ENCODE measurements around the gene TTC4. TPM values are rescaled to one million over a fixed set of nuclear protein-coding genes. Genes with fewer than 3 reads are reported as not detected.
"Not testable (repeated sequence)": the region's sequence is repeated elsewhere in the genome, so short reads cannot be mapped to it uniquely, and the experiment has no call there.

Gene TTC4
- total RNA-seq, 1 experiment from 2014 or later, result 40.8 TPM

DNA sequence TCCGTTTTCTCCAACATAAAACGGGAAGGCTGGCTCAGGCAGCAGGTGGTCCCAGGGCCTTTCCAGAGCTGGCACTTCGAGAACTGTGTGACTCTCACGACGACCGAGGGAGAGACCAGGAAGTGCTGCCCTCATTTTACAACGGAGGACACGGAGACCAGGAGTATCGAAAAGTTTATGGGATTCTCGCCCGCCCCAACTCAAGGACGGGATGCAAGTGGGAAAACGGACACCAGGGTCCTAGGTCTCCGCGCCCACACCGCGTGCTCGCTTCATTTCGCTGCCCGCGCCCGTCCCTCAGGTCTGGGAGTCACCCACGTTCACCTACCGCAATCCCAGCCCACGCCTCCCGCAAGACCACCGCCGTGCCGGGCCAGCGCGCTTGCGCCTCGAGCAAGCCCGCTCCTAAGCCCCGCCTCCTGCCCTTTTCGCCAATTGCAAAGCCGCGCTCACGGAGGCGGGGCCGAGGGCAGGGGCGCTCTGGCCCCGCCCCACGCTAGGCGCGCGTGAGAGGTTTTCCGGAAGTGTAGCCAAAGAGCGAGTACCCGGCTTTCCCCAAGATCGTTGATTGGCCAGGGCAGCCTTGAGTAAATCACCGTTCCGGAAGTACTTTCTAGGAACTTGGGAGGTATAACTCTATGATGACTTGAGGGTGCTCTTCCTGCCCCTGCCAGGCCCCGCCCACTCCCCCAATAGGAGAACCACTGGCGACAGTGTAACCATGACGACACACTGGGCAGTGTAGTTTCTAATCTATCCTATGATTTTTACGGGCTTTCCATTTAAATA, 48.7 kb downstream of the TTC4 start, which contains the start of gene PARS2:
TSS of gene PARS2 (minus strand) at position 391 of the 789 bp plus-strand sequence. CDS start 5,362 bp downstream, outside the sequence.
- no peaks in the 10 kb centered on the region for H3K9me3 ChIP-seq
- H3K27me3 ChIP-seq, result no peaks in the 10 kb centered on the region
- H3K36me3 ChIP-seq, result no peaks in the 10 kb centered on the region
- peak within 1 kb of the TSS; percentile 72 for H3K4me3 ChIP-seq
- DNase-seq, result peak; percentile 95

GRCh38 chr1:54764922-54765561, 49.4 kb downstream of the TTC4 start:
- H3K9me3 ChIP-seq, result no peaks in the 10 kb centered on the region
- no peak for DNase-seq
- peak overlapping the region; percentile 72 for H3K4me3 ChIP-seq
- H3K27me3 ChIP-seq, result no peaks in the 10 kb centered on the region
- no peaks in the 10 kb centered on the region for H3K36me3 ChIP-seq

GRCh38 chr1:54766726-54767125, 51.1 kb downstream of the TTC4 start:
- no peaks in the 10 kb centered on the region for H3K9me3 ChIP-seq
- no peak overlapping the region for H3K4me3 ChIP-seq
- H3K27me3 ChIP-seq, result no peaks in the 10 kb centered on the region
- no peak for DNase-seq
- no peaks in the 10 kb centered on the region for H3K36me3 ChIP-seq

DNA sequence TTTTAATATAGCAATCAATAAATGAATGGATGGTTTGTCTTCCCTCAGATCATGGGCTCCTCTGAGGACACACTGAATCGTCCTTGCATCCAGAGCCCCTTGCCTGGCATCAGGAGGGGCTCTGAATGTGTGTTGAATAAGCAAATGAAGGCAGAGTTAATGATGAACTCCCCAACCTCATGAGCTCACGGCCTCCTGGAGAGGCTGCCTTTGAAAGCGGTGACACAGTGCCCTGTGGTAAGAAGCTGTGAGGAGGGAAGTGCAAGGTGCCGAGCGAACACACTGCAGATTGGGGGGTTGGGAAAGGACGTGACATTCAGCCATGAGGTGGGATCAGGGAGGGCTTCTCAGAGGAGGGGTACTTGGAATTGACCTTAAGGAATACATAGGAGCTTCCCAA, 51.9 kb downstream of the TTC4 start:
- no peak overlapping the region for H3K4me3 ChIP-seq
- no peak for DNase-seq
- H3K9me3 ChIP-seq, result no peaks in the 10 kb centered on the region
- H3K27me3 ChIP-seq, result no peaks in the 10 kb centered on the region
- H3K36me3 ChIP-seq, result no peaks in the 10 kb centered on the region

DNA sequence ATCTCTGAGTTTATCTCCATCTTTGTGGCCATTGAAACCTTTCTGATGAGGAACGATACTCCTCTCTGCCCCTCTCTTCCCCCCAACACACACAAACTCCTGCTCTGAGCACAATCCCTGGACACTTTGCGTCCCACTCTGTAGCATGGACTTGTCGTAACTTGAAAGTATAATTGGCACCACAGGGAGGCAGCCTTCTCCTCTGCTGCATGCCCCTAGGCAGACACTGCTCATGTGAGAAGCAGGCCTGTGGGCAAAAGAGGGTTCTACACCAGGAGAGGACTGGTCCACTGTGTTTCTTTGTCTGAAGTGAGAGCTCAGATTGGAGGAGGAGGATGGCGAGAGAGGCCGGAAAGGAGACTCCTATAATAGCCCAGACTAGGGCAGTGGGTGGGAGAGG, 52.4 kb downstream of the TTC4 start:
- no peaks in the 10 kb centered on the region for H3K36me3 ChIP-seq
- no peak for DNase-seq
- no peaks in the 10 kb centered on the region for H3K27me3 ChIP-seq
- no peak overlapping the region for H3K4me3 ChIP-seq
- no peaks in the 10 kb centered on the region for H3K9me3 ChIP-seq

- H3K36me3 ChIP-seq, result no peaks in the 10 kb centered on the region
- H3K9me3 ChIP-seq, result no peaks in the 10 kb centered on the region
- H3K4me3 ChIP-seq, result no peak overlapping the region
- no peak for DNase-seq
- no peaks in the 10 kb centered on the region for H3K27me3 ChIP-seq
Measured at GRCh38 chr1:54772951-54773350, 57.3 kb downstream of the TTC4 start.

DNA sequence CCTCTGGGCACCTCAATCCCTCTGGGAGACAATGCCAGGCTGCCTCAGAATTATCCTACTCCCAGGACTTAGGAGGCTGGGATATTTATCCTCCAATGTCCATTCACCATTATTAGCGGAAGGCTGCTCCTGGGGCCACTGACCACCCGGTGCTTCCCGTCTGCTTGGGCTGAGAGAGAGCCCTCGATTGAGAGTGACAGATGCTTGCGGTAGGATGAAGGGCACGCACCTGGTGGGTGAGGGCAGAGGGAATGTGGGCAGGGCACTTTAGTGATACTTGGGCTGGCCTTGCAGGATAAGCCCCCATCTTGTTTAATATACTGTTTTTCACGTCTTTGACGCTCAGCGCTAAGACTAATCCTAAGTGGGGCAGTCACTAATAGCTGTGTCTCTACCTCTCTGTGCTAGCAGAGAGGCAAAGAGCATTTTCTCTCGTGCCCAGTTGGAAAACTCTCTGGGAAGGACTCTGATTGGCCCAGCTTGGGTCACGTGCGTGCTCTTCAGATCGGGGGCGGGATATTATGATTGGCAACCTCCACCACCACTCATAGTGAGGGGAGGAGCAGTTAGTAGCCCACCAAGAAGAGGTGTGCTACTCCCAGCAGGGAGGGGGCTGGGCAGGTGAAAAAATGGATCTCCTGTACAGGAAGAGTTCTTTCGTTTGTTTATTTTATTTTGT, 59.3 kb downstream of the TTC4 start:
- DNase-seq, result no peak
- Histone ChIP-seq H3K27me3 (no peaks in the 10 kb centered on the region), H3K9me3 (no peaks in the 10 kb centered on the region), H3K36me3 (no peaks in the 10 kb centered on the region), H3K4me3 (no peak overlapping the region)

DNA sequence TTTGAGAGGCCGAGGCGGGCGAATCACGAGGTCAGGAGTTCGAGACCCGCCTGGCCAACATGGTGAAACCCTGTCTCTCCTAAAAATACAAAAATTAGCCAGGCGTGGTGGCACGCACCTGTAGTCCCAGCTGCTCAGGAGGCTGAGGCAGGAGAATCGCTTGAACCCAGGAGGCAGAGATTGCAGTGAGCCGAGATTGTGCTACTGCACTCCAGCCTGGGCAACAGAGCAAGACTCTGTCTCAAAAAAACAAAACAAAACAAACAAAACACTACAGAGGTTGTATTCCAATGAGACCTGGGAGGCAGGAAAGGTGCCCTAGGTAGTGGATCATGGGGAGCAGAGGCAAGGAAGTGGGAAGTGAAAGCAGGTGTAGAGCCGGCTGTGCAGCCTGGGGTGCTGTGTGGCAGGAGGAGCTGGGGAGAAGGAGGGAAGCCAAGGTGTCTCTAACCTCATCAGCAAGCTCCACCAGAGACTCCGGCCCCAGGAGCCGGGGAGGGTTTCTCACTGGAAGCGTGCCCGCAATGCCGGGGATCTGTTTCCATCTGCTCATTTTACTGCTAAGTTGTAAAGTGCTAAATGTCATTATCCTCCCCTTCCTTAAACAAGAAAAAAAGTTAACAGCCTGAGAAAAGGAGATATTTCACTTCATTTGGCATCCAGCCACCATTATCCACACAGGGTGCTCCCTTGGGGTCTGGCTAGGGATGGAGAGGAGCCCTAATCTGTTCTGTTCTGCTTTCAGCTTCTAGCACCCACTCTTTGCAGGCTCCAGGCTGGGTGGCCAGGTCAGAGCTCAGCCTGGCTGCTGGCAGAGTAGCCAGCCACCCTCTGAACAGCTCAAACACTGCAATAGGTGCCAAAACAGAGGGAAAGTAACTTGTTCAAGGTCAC, 60.4 kb downstream of the TTC4 start:
- not testable (repeated sequence) for H3K4me3 ChIP-seq, H3K36me3 ChIP-seq, H3K9me3 ChIP-seq, H3K27me3 ChIP-seq, DNase-seq

DNA sequence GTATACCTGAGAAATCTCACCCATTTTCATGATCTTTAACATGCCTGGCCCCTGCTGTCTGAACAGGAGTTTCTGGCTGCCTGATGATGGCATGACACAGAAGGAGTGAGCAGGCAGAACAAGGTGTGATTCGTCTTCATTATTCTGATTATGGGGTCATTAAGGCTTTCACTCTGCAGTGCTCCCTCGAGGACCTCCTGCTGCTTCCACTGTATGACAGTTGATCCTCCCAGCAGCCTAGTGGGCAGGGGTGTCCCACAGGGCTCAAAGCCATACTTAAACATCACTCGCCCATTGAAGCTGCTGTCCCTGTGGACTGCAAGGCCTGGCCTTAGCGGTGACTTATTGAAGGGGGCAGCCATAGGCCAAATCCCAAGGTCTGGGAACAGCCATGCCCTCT, 61.4 kb downstream of the TTC4 start:
- no peak for DNase-seq
- Histone ChIP-seq H3K4me3 (no peak overlapping the region), H3K36me3 (no peaks in the 10 kb centered on the region), H3K27me3 (no peaks in the 10 kb centered on the region), H3K9me3 (no peaks in the 10 kb centered on the region)

DNA sequence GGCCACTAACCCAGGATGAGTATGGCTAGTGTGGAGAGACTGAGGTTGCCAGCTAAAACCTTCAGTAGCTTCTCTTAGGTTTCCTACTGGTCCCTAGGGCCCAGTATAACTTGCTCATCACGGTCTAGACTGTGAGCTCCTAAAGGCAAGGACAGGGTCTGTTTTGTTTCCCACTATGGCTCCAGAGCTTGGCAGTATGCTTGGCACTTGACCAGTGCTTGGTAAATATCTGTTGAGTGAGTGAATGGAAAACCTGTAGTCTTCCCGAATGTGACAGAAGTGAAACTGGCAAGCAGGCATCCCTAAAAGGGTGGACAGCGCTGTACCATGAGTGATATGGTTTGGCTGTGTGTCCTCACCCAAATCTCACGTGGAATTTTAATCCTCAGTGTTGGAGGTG, 61.8 kb downstream of the TTC4 start:
- no peak for DNase-seq
- H3K36me3 ChIP-seq, result no peaks in the 10 kb centered on the region
- H3K4me3 ChIP-seq, result no peak overlapping the region
- H3K9me3 ChIP-seq, result no peaks in the 10 kb centered on the region
- no peaks in the 10 kb centered on the region for H3K27me3 ChIP-seq

DNA sequence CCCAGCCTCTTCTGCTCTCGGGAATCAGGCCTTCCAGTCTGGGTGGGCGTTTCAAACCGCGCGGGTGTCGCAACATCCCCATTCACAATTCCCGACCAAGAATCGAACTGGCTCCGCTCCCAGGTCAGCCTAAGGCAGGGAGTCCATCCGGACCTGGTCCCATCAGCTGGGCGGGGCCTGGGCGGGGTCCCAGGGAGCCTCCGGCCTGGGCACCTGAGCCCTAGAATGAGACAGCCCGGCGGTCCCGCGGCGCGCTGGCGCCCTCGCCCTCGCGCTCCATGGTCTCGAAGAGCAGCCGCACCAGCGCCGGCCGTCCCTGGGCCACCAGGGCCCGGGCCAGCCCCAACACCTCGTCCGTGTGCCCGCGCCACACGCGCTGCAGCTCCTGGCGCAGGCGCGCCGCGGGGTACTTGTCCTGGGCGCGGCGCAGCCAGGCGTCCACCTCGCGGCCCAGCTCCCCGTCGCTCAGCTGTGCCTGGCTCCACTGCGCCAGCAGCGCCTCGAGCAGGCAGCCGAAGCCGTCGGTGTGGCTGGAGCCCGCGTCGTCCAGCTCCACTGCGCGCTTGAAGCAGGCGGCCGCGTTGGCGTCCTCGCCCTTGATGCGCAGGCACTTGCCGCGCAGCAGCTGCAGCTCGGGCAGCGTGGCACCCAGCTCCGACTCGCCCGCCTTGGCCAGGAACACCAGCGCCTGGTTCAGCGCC, 65.5 kb downstream of the TTC4 start:
- no peak for DNase-seq
- Histone ChIP-seq H3K9me3 (no peaks in the 10 kb centered on the region), H3K4me3 (no peak overlapping the region), H3K27me3 (no peaks in the 10 kb centered on the region), H3K36me3 (no peaks in the 10 kb centered on the region)

GRCh38 chr1:54782156-54782555, 66.5 kb downstream of the TTC4 start:
- no peak for DNase-seq
- Histone ChIP-seq H3K9me3 (no peaks in the 10 kb centered on the region), H3K36me3 (no peaks in the 10 kb centered on the region), H3K4me3 (no peak overlapping the region), H3K27me3 (no peaks in the 10 kb centered on the region)

DNA sequence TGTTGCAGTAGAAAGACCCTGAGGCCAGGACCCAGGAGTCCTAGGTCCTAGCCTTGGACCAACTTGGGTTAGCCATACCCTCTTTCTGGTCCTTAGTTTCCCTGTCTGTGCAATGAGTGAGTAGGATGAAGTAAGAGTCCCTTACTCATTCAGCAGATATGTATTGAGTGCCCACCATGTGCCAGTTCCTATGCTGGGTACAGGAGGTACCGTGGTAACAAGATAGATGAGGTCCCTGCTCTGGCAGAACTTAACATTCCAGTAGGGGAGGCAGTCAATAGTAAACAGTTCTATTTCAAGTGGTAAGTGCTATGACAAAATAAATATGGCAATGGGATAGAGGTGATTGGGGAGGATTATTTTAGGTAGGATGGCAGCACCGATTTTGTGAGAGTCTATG, 66.9 kb downstream of the TTC4 start:
- no peak for DNase-seq
- Histone ChIP-seq H3K4me3 (no peak overlapping the region), H3K27me3 (no peaks in the 10 kb centered on the region)

DNA sequence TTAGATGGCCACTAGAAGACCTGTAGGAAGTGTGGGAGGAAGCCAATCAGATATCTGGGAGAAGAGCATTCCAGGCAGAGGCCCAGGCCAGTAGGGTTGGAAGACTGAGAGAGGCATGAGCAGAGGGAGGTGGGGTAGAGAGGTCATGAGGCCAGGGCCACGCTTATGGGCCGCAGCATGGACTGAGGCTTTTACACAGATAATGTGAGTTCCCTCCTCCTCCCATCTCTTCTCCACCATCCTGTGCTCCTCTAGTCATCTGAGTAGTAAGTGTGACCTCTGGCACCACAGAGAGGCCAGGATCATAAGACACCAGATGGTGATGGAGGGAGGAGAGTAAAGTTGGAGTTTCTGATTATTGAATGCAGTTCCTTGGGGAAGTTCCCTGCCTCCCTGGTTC, 68.4 kb downstream of the TTC4 start:
- Histone ChIP-seq H3K27me3 (no peaks in the 10 kb centered on the region), H3K9me3 (no peaks in the 10 kb centered on the region), H3K4me3 (no peak overlapping the region), H3K36me3 (no peaks in the 10 kb centered on the region)
- DNase-seq, result no peak

More for the DNA sequence above, 66.9 kb downstream of the TTC4 start:
- Histone ChIP-seq H3K9me3 (no peaks in the 10 kb centered on the region), H3K36me3 (no peaks in the 10 kb centered on the region)

- Histone ChIP-seq H3K4me3 (no peak overlapping the region), H3K27me3 (no peaks in the 10 kb centered on the region)
- no peak for DNase-seq
Measured at GRCh38 chr1:54786778-54787177, 71.1 kb downstream of the TTC4 start.

GRCh38 chr1:54787604-54788003, 71.9 kb downstream of the TTC4 start:
- peaks cover 4% of the 10 kb centered on the region; the same call in 1 of the 2 replicates for H3K9me3 ChIP-seq
- H3K4me3 ChIP-seq, result no peak overlapping the region
- H3K36me3 ChIP-seq, result no peaks in the 10 kb centered on the region
- no peak for DNase-seq
- no peaks in the 10 kb centered on the region for H3K27me3 ChIP-seq

More at GRCh38 chr1:54786778-54787177, 71.1 kb downstream of the TTC4 start:
- no peaks in the 10 kb centered on the region for H3K36me3 ChIP-seq
- no peaks in the 10 kb centered on the region for H3K9me3 ChIP-seq

All from MG63 (cell line).